Uterus (tissue), 4 donors: ENCODE measurements around the gene NINL. TPM values are rescaled to one million over a fixed set of nuclear protein-coding genes. Genes with fewer than 3 reads are reported as not detected.
"Not testable (repeated sequence)": the region's sequence is repeated elsewhere in the genome, so short reads cannot be mapped to it uniquely, and the experiment has no call there.

Experiments used
- DNase-seq, 2 donors: peaks; one replicate each; pipeline ENCODE4 v3.0.0-alpha.2; 2019 to 2020
- H3K27ac ChIP-seq, 2 donors: fragments of 200-600 bp; sonication (generic); 1 replicate in 1 of 2; 2 replicates in 1 of 2; pipeline ENCODE4 v1.5.1; 2016 to 2018
- H3K27me3 ChIP-seq, 2 donors: fragments of 200-600 bp; sonication (generic); one replicate each; pipeline ENCODE4 v1.5.1; 2018 to 2019; ENCODE audit warnings: control low read depth in 1 of 2
- H3K36me3 ChIP-seq, 2 donors: fragments of 200-600 bp; sonication (generic); one replicate each; pipeline ENCODE4 v1.5.1; 2019; ENCODE audit warnings: control low read depth in 1 of 2
- H3K4me1 ChIP-seq, 2 donors: fragments of 200-600 bp; sonication (generic); one replicate each; pipeline ENCODE4 v1.5.1; 2018 to 2019; ENCODE audit warnings: control low read depth in 1 of 2
- H3K4me3 ChIP-seq, 2 donors: fragments of 200-600 bp; sonication (generic); 1 replicate in 1 of 2; 2 replicates in 1 of 2; pipeline ENCODE4 v1.5.1; 2018 to 2019; ENCODE audit warnings: mild to moderate bottlenecking in 1 of 2
- H3K9me3 ChIP-seq, 2 donors: fragments of 200-600 bp; sonication (generic); one replicate each; pipeline ENCODE4 v1.5.1; 2019; ENCODE audit warnings: control low read depth in 1 of 2
- POLR2A ChIP-seq, 2 donors: fragments of 450-650 bp; IDR thresholded peaks; one replicate each; pipeline ENCODE4 v1.6.1; 2016; ENCODE audit warnings: antibody characterized with exemption in 2 of 2, mild to moderate bottlenecking in 1 of 2, moderate library complexity in 1 of 2
- intact Hi-C: fragments of 100-400 bp; cut with DNase I; formaldehyde crosslinking; loops from one replicate; pipeline ENCODE4 v1.15.1; 2023; ENCODE audit warnings: low total_unique reads
- total RNA-seq, 4 donors: library from RNA; depleted of rRNA in 3 of 4; stranded (reverse); fragments of >200 nt in 3 of 4; gene quantifications; one replicate each; pipeline versions ENCODE4 v1.1.0 to v1.2.4, GENCODE V29; 2014 to 2023
- TF ChIP-seq, protein P1 (sequence below), 4 experiments: fragments of 200-600 bp in 2 of 4; fragments of 450-650 bp in 2 of 4; sonication (generic) in 2 of 4; IDR thresholded peaks; one replicate each; pipeline ENCODE4 v1.5.1; 2016 to 2019; ENCODE audit warnings: antibody characterized with exemption in 4 of 4, mild to moderate bottlenecking in 2 of 4, moderate library complexity in 1 of 4
- donor health status: DM: yes; HTN: yes; CAD: no.

The NINL gene
- total RNA-seq, 4 donors from 2014 or later, result 5.0 to 22.3 (median 14.7) TPM

DNA sequence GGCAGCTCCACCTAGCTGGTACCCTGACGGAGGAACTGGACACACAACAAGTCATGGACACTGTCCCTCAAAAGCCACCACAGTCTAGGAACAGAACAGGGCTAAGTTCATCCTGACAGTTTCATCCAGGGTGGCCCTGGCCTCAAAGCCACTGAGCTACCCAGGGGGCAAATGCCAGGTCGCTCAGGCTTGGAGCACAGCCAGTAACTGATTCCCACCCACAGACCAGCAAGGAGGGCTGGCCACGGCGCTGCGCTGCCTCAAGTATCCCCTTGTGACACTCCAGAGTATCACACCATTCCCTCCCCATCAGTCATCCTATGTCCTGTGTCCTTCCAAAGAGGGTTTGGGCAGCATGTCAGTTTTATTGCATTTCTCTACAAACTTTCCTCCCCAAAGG, 105.7 kb downstream of the NINL start:
- no peak overlapping the region for H3K27ac ChIP-seq
- H3K4me1 ChIP-seq, result no peaks in the 10 kb centered on the region
- intact Hi-C loops, result no loop called here
- no peak for DNase-seq
- H3K4me3 ChIP-seq, result no peak overlapping the region
- TF ChIP-seq POLR2A (IDR thresholded peaks at IDR 0.05), result no peak
- TF ChIP-seq, protein P1, sequence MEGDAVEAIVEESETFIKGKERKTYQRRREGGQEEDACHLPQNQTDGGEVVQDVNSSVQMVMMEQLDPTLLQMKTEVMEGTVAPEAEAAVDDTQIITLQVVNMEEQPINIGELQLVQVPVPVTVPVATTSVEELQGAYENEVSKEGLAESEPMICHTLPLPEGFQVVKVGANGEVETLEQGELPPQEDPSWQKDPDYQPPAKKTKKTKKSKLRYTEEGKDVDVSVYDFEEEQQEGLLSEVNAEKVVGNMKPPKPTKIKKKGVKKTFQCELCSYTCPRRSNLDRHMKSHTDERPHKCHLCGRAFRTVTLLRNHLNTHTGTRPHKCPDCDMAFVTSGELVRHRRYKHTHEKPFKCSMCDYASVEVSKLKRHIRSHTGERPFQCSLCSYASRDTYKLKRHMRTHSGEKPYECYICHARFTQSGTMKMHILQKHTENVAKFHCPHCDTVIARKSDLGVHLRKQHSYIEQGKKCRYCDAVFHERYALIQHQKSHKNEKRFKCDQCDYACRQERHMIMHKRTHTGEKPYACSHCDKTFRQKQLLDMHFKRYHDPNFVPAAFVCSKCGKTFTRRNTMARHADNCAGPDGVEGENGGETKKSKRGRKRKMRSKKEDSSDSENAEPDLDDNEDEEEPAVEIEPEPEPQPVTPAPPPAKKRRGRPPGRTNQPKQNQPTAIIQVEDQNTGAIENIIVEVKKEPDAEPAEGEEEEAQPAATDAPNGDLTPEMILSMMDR (IDR thresholded peaks at IDR 0.05), result no peak
- H3K36me3 ChIP-seq, result no peaks in the 10 kb centered on the region
- no peaks in the 10 kb centered on the region for H3K27me3 ChIP-seq
- no peaks in the 10 kb centered on the region for H3K9me3 ChIP-seq

DNA sequence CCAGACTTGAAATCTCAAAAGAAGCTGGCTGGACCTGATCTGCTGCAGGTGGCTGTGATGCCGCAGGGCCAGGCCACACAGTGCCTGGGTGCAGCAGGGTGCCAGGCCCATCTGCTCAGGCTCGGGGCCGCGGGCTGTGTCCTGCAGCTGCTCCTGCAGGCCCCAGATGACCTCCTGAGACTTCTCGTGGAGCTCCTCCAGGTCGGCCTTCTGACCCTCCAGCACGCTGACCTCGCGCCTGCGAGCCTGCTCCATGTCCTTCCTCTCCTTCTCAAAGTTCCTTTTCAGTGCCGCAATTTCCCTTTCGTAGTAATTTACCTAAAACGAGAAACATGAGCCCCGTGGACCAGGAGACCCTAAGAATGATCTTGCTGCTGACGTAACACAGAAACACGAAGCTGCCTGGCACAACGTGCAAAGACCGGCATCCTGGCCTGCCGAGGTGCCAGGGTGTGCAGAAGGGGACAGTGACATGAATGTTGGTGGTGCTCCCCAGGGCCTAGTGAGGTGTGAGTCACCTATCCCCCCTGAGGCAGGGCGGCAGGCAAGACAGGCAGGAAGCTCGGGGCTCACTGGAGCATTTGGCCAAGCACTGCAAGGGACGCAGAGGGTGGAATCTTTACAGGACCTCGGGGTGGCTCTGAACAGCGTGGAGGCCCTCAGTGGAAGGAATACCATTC, 106.3 kb downstream of the NINL start:
- Histone ChIP-seq H3K27me3 (no peaks in the 10 kb centered on the region), H3K36me3 (no peaks in the 10 kb centered on the region), H3K4me1 (no peaks in the 10 kb centered on the region), H3K9me3 (no peaks in the 10 kb centered on the region), H3K27ac (no peak overlapping the region), H3K4me3 (no peak overlapping the region)
- no peak for DNase-seq
- TF ChIP-seq POLR2A (IDR thresholded peaks at IDR 0.05), result no peak
- TF ChIP-seq, protein P1 (IDR thresholded peaks at IDR 0.05), result no peak
- intact Hi-C loops, result no loop called here

DNA sequence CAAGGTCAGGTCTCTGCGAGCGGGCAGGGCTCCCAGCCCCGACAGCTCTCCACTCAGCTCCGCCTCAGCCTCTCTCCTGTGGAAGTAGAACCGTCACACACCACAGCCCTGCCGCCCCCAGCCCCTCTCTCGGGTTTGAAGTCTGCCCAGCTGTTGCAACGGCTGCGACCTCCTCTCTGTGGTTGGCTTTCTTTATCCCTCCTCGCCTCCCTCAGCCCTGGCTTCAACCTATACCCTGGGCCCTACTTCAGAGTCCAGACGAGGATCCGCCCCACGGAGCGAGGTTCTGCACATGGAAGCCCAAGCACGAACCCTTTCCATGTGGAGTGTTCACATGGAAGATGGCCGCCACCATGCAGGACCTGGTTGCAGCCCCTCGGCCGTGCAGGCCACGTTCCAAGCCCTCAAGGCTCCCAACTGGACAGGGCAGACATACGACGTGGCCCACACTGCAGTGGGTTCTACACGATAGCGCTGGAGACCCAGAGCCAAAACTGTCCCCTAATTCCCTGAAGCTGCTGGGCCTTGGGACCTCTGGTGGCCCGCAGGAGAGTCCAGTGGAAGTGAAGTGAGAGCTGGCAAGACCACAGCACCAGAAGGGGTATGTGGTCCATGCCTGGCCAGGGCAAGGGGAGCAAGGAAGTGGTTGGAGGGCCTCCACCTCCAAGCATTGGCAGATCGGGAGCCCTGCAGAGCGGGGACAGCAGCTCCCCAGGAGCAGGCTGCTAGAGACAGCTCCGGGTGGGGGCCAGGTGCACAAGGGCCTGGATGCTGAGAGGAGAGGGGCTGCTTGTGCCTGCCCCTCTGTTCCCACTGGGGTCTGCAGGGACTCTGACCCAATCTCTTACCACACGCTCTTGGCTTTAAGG, 108.1 kb downstream of the NINL start:
- intact Hi-C loops, result no loop called here
- Histone ChIP-seq H3K4me1 (no peaks in the 10 kb centered on the region), H3K36me3 (no peaks in the 10 kb centered on the region), H3K4me3 (no peak overlapping the region), H3K9me3 (no peaks in the 10 kb centered on the region), H3K27me3 (no peaks in the 10 kb centered on the region), H3K27ac (no peak overlapping the region)
- TF ChIP-seq POLR2A (IDR thresholded peaks at IDR 0.05), result no peak
- TF ChIP-seq, protein P1 (IDR thresholded peaks at IDR 0.05), result no peak
- DNase-seq, result no peak

DNA sequence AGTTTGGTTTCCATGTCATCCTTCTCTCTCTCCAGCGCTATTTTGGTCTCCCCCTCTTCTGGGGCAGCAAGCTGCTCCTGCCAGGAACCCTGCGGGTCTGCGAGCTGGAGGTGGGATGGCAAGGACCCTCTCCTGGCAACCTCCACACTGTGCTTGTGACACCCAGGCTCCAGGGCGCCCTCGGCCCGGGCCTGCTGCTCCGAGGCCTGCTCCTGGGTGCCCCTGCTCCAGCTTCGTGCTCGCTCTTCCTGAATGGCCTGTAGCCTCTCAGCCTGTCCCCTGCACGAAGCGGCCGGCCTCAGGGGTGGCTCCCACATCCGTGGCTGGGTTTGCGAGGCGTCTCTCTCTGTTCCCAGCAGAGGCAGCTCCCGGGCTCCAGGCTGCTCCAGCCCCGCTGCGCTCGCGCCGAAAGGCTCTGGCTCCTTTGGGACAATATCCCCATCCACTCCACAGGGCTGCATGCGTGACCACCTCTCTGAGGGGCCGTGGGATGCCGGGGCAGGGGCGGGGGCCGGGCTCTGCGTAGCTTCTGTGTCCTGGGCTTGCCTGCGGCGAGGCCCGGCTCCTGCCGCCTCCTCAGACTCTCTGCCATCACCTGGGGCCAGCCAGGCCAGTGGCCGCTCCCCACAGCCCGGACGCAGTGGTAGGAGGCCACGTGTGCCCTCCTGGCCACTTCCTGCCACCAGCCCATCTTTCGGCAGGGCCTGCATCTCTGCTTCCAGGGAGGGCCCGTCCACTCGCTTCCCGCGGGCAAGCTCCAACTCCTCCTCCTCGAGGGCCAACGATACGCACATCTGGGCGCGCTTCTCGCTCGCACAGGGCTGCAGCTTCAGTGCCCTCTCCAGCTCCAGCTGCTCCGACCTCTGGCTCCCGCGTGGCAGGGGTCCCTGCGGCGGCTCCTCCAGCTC, 109.0 kb downstream of the NINL start:
- no peaks in the 10 kb centered on the region for H3K4me1 ChIP-seq
- no peak overlapping the region for H3K4me3 ChIP-seq
- DNase-seq, result no peak
- TF ChIP-seq, protein P1 (IDR thresholded peaks at IDR 0.05), result no peak
- TF ChIP-seq POLR2A (IDR thresholded peaks at IDR 0.05), result no peak
- intact Hi-C loops, result no loop called here
- no peak overlapping the region for H3K27ac ChIP-seq
- H3K9me3 ChIP-seq, result no peaks in the 10 kb centered on the region
- no peaks in the 10 kb centered on the region for H3K36me3 ChIP-seq
- H3K27me3 ChIP-seq, result no peaks in the 10 kb centered on the region

DNA sequence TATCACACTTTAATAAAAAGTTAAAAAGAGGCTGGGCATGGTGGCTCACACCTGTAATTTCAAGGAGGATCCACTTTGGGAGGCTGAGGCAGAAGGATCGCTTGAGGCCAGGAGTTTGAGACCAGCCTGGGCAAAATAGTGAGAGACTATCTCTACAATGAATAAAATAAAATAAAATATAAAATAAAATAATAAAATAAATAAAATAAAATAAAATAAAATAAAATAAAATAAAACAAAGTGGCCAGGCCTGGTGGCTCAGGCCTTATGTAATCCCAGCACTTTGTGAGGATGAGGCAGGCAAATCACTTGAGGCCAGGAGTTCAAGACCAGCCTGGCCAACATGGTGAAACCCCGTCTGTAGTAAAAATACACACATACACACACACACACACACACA, 112.0 kb downstream of the NINL start:
- H3K27ac ChIP-seq, H3K36me3 ChIP-seq, H3K9me3 ChIP-seq, H3K4me1 ChIP-seq, H3K4me3 ChIP-seq, intact Hi-C loops, DNase-seq, H3K27me3 ChIP-seq: not testable (repeated sequence)
